ENCODE data around the gene MALAT1.

The MALAT1 gene

GRCh38 chr11:65541093-65541982 lies 42.5 kb downstream of the MALAT1 start:
- no peaks in the 10 kb centered on the region for H3K9me3 Mint-ChIP-seq
- peaks cover 19% of the 10 kb centered on the region for H3K4me1 Mint-ChIP-seq (ENCODE audit: low read depth)
- peak overlapping the region; percentile 79 for H3K4me3 Mint-ChIP-seq
- H3K27me3 Mint-ChIP-seq (ENCODE audit: low read depth) = no peaks in the 10 kb centered on the region
- peak overlapping the region; percentile 71 for H3K27ac Mint-ChIP-seq
- H3K36me3 Mint-ChIP-seq (ENCODE audit: low read depth) = peaks cover 14% of the 10 kb centered on the region
- DNase-seq (ENCODE audit: low spot score) = no peak

DNA sequence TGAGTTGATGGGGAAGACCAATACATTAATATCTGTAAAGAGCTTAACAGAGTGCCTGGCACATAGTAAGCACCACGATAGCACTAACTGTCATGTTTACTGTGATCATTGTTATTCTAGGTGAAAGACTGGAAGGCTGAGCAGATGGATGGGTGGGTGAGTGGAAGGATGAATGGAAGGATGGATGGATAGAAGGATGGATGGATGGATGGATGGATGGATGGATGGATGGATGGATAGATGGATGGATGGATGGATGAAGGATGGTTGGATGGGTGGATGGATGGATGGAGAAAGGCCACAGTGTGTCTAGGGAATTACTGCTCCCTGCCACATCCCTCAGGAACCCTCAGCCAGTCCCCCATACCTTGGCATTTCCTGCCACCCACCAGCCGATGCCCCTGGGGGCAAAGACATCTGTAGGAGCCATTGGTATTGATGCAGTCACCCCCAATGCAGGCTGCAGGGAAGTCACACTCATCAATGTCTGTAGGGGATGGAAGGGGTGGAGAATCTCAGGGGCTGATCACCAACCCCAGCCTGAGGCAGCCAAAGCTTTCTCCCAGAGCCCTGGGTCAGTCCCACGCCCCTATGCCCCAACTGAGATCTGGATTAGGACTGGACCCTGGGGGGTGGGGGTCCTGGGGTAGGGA lies 44.0 kb downstream of the MALAT1 start:
- DNase-seq (ENCODE audit: low spot score) = no peak
- H3K36me3 Mint-ChIP-seq (ENCODE audit: low read depth) = peaks cover 11% of the 10 kb centered on the region
- H3K27ac Mint-ChIP-seq = no peak overlapping the region
- no peaks in the 10 kb centered on the region for H3K27me3 Mint-ChIP-seq (ENCODE audit: low read depth)
- no peak overlapping the region for H3K4me3 Mint-ChIP-seq
- no peaks in the 10 kb centered on the region for H3K9me3 Mint-ChIP-seq
- H3K4me1 Mint-ChIP-seq (ENCODE audit: low read depth) = peaks cover 21% of the 10 kb centered on the region

GRCh38 chr11:65545853-65546216 lies 47.0 kb downstream of the MALAT1 start:
- Mint-ChIP-seq H3K4me1 (ENCODE audit: low read depth) (peaks cover 31% of the 10 kb centered on the region), H3K36me3 (ENCODE audit: low read depth) (peaks cover 25% of the 10 kb centered on the region), H3K4me3 (peak overlapping the region; percentile 48), H3K9me3 (no peaks in the 10 kb centered on the region), H3K27ac (peak overlapping the region; percentile 42), H3K27me3 (ENCODE audit: low read depth) (no peaks in the 10 kb centered on the region)
- DNase-seq (ENCODE audit: low spot score) = no peak

- no peaks in the 10 kb centered on the region for H3K27me3 Mint-ChIP-seq (ENCODE audit: low read depth)
- DNase-seq (ENCODE audit: low spot score) = peak; percentile 95
- peaks cover 33% of the 10 kb centered on the region for H3K4me1 Mint-ChIP-seq (ENCODE audit: low read depth)
- H3K9me3 Mint-ChIP-seq = no peaks in the 10 kb centered on the region
- H3K27ac Mint-ChIP-seq = peak overlapping the region; percentile 80
- peaks cover 27% of the 10 kb centered on the region for H3K36me3 Mint-ChIP-seq (ENCODE audit: low read depth)
- peak overlapping the region; percentile 79 for H3K4me3 Mint-ChIP-seq
Observed at GRCh38 chr11:65546217-65546958, 47.5 kb downstream of the MALAT1 start.

DNA sequence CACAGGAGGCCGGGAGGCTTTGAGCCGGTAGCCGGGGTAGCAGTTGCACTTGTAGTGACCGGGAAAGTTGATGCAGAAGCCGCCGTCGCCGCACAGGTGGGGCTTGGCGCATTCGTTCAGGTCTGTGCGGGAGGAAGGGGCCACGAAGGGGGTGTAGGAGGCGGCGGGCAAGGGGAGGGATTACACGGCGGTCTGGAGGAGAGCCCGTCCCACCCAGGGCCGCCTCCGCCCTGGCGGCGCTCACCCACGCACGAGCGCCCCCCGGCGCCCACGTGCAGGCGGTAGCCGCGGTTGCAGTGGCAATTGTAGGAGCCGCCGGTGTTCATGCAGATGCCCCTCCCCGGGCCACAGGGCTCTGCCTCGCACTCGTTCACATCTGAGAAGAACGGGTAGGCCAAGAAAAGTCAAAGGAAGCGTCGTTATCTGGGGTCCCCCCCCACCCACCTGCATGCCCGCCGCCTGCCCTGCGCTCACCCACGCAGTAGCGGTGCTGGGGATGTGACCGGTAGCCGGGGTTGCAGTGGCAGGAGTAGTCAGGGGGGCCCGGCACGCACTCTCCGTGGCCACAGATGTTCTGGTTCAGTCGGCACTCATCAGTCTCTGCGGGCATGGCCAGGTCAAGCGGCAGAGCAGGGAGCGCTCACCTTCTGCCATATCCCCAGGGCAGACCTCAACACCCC lies 48.7 kb downstream of the MALAT1 start:
- no peak overlapping the region for H3K27ac Mint-ChIP-seq
- no peaks in the 10 kb centered on the region for H3K27me3 Mint-ChIP-seq (ENCODE audit: low read depth)
- peak overlapping the region; percentile 39 for H3K4me3 Mint-ChIP-seq
- peaks cover 42% of the 10 kb centered on the region for H3K4me1 Mint-ChIP-seq (ENCODE audit: low read depth)
- peaks cover 33% of the 10 kb centered on the region for H3K36me3 Mint-ChIP-seq (ENCODE audit: low read depth)
- H3K9me3 Mint-ChIP-seq = no peaks in the 10 kb centered on the region
- DNase-seq (ENCODE audit: low spot score) = no peak

DNA sequence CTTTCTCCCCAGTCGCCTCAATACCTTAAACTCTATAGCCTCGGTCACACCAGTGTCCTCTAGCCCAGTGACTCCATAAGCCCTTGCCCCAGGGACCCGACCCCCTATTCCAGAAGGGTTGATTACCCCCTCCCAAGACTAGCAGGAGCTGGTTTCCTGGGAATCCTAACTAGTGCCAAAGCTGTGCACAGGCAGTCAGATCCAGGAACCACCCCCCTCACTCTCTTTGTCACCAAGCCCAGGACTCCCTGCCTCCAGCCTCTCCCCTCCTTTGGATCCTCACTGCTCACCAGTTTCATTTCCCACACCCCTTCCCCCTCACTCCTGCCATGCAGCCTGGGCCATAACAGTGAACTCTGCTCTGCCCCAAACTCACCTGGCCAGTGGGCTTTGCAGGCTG lies 49.5 kb downstream of the MALAT1 start:
- Mint-ChIP-seq H3K9me3 (no peaks in the 10 kb centered on the region), H3K36me3 (ENCODE audit: low read depth) (peaks cover 29% of the 10 kb centered on the region), H3K27ac (peak overlapping the region; percentile 27), H3K27me3 (ENCODE audit: low read depth) (no peaks in the 10 kb centered on the region), H3K4me3 (peak overlapping the region; percentile 60), H3K4me1 (ENCODE audit: low read depth) (peaks cover 47% of the 10 kb centered on the region)
- DNase-seq (ENCODE audit: low spot score) = no peak

GRCh38 chr11:65549096-65549495 lies 50.3 kb downstream of the MALAT1 start:
- Mint-ChIP-seq H3K36me3 (ENCODE audit: low read depth) (peaks cover 26% of the 10 kb centered on the region), H3K4me3 (no peak overlapping the region), H3K27me3 (ENCODE audit: low read depth) (no peaks in the 10 kb centered on the region), H3K27ac (no peak overlapping the region), H3K9me3 (no peaks in the 10 kb centered on the region), H3K4me1 (ENCODE audit: low read depth) (peaks cover 44% of the 10 kb centered on the region)
- no peak for DNase-seq (ENCODE audit: low spot score)

GRCh38 chr11:65551572-65552387 lies 52.9 kb downstream of the MALAT1 start:
- Mint-ChIP-seq H3K27me3 (ENCODE audit: low read depth) (no peaks in the 10 kb centered on the region), H3K9me3 (no peaks in the 10 kb centered on the region), H3K4me3 (peak overlapping the region; percentile 14), H3K27ac (peak overlapping the region; percentile 22), H3K36me3 (ENCODE audit: low read depth) (peaks cover 24% of the 10 kb centered on the region), H3K4me1 (ENCODE audit: low read depth) (peaks cover 56% of the 10 kb centered on the region)
- peak; percentile 46 for DNase-seq (ENCODE audit: low spot score)

DNA sequence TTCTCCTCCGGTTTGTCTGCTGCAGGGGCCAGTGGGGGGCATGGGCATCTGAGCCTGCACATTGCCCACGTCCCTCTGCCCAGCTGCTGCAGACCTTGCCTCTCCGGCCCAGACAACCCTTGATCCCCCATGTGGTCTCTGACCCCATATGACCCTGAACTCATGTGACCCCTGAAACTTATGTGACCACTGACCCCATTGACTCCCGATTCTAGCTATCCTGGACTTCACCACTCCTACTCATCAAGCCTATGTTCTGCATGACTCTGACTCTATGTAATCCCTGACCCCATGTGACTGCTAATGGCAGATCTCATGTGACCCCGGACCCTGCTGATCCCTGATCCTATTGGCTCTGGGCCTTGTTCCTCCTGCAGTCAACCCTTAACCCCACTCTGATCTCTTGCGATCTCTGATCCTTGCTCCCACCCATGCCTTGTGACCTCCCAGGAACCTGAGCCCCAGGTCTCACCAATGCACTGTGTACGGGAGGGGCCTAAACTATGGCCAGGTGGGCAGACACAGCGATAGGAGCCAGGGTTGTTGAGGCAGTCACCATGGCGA lies 53.6 kb downstream of the MALAT1 start:
- H3K27ac Mint-ChIP-seq = peak overlapping the region; percentile 42

DNA sequence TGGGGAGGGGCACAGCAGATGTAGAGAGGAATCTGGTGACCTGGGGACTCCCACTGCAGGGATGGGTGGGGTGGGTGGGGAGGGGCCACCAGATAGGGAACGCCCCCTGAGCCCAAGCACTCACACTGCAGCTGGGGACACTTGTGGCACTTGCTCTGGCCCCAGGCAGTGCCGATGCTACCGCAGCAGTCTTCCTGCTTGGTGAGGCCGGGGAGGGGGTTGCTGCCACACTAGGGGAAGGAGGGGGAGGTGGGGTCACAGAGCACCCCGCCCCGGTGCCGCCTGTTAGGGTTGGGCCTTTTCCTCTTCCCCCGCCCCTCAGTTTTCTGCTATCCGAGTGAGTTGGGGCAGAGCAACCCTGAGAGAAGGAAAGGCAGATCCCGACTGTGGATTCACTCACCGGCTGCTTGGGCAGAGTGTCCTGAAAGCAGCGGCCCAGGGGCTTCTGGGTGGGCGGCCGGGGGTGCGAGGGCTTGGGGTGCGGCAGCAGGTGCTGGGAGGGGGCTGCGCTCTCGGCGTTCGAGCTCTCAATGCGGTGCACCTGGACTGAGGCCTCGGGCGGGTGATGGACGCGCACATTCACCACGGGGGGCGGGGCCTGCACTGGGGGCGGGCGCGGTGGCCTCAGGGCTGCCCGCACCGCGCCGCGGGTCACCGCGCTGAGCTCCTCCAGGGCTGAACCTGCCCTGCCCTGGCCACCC lies 54.6 kb downstream of the MALAT1 start:
- H3K36me3 Mint-ChIP-seq (ENCODE audit: low read depth) = peaks cover 18% of the 10 kb centered on the region
- DNase-seq (ENCODE audit: low spot score) = peak; percentile 61
- peak overlapping the region; percentile 70 for H3K27ac Mint-ChIP-seq
- H3K4me1 Mint-ChIP-seq (ENCODE audit: low read depth) = peaks cover 53% of the 10 kb centered on the region
- H3K9me3 Mint-ChIP-seq = no peaks in the 10 kb centered on the region
- no peaks in the 10 kb centered on the region for H3K27me3 Mint-ChIP-seq (ENCODE audit: low read depth)
- peak overlapping the region; percentile 61 for H3K4me3 Mint-ChIP-seq

More for the DNA sequence above, 53.6 kb downstream of the MALAT1 start:
- no peak for DNase-seq (ENCODE audit: low spot score)
- peaks cover 60% of the 10 kb centered on the region for H3K4me1 Mint-ChIP-seq (ENCODE audit: low read depth)
- peak overlapping the region; percentile 14 for H3K4me3 Mint-ChIP-seq
- H3K36me3 Mint-ChIP-seq (ENCODE audit: low read depth) = peaks cover 24% of the 10 kb centered on the region
- no peaks in the 10 kb centered on the region for H3K27me3 Mint-ChIP-seq (ENCODE audit: low read depth)
- H3K9me3 Mint-ChIP-seq = no peaks in the 10 kb centered on the region

GRCh38 chr11:65554057-65554818 lies 55.4 kb downstream of the MALAT1 start:
- Mint-ChIP-seq H3K27me3 (ENCODE audit: low read depth) (no peaks in the 10 kb centered on the region), H3K27ac (peak overlapping the region; percentile 85), H3K9me3 (no peaks in the 10 kb centered on the region), H3K4me1 (ENCODE audit: low read depth) (peaks cover 50% of the 10 kb centered on the region), H3K36me3 (ENCODE audit: low read depth) (peaks cover 15% of the 10 kb centered on the region), H3K4me3 (peak overlapping the region; percentile 70)
- no peak for DNase-seq (ENCODE audit: low spot score)
